HepG2 (cell line): ENCODE measurements around the gene TEX12. TPM values are rescaled to one million over a fixed set of nuclear protein-coding genes. Genes with fewer than 3 reads are reported as not detected.

Experiments used
- ATAC-seq: fragments of 200-7000 bp; cut with Tn5 transposase; 3 replicates; pipeline ENCODE4 v1.9.1; 2020; ENCODE audit warnings: mild to moderate bottlenecking, moderate library complexity
- Bru-seq: library from RNA; stranded (reverse); fragments of 400-500 nt; gene quantifications from one replicate; lab custom pipeline; 2021; lab: Mats Ljungman, UMichigan
- BruChase-seq, 2 experiments: library from RNA; stranded (reverse); fragments of 400-500 nt; gene quantifications; one replicate each; lab custom pipeline; 2021; lab: Mats Ljungman, UMichigan
- BruUV-seq: library from RNA; stranded (reverse); fragments of 400-500 nt; replicated peaks from 2 replicates; lab custom pipeline; 2021; lab: Mats Ljungman, UMichigan
- CTCF ChIA-PET: fragments of 300-600 bp; formaldehyde crosslinking; extraction: SDS; loops from one replicate; lab custom pipeline; 2021; ENCODE audit warnings: low total read pairs, inconsistent platforms, low intra/inter-chr PET ratio; lab: Yijun Ruan, JAX
- POLR2A ChIA-PET: fragments of 350-600 bp; sonication (Branson Sonifier 250); formaldehyde crosslinking; loops from one replicate; lab custom pipeline; 2020; ENCODE audit warnings: antibody characterized with exemption, inconsistent platforms; lab: Yijun Ruan, JAX
- DNase-seq: peaks from one replicate; pipeline ENCODE4 v3.0.0-alpha.2; 2015; ENCODE audit warnings: low spot score
- FAIRE-seq: peaks from 3 replicates; lab custom pipeline; 2011; peaks lifted over from hg19 to GRCh38; lab: Jason Lieb, UNC
- H2AFZ ChIP-seq: one replicate; pipeline ENCODE4 v1.6.1; 2011; ENCODE audit warnings: low read length, inconsistent platforms
- H3K27ac ChIP-seq: fragments of 300-600 bp; 3 replicates; pipeline ENCODE4 v1.8.0; 2011; ENCODE audit warnings: mixed run types, mild to moderate bottlenecking, mixed read lengths, low read length, inconsistent platforms; ENCODE audit not compliant: insufficient read depth; ENCODE audit errors: extremely low read length
- H3K27me3 ChIP-seq, 2 experiments: fragments of 200-600 bp in 1 of 2; 2 replicates in 1 of 2; 3 replicates in 1 of 2; pipeline versions ENCODE4 v1.6.0 to v1.8.0; 2011; ENCODE audit warnings: low read length in 2 of 2, mild to moderate bottlenecking in 2 of 2, moderate library complexity in 2 of 2, inconsistent platforms in 1 of 2; ENCODE audit not compliant: insufficient read depth in 2 of 2, control insufficient read depth in 1 of 2
- H3K36me3 ChIP-seq, 2 experiments: fragments of 200-600 bp in 1 of 2; replicated peaks in 1 of 2; 2 replicates in 1 of 2; 3 replicates in 1 of 2; pipeline versions ENCODE4 v1.5.1 to v1.8.0; 2011; ENCODE audit warnings: low read length in 2 of 2, inconsistent platforms in 1 of 2; ENCODE audit not compliant: insufficient read depth in 2 of 2, control insufficient read depth in 1 of 2
- H3K4me1 ChIP-seq: 2 replicates; pipeline ENCODE4 v1.5.1; 2012; ENCODE audit warnings: low read length, inconsistent platforms; ENCODE audit not compliant: insufficient read depth
- H3K4me2 ChIP-seq: 2 replicates; pipeline ENCODE4 v1.6.0; 2011; ENCODE audit warnings: low read depth, low read length, inconsistent platforms
- H3K4me3 ChIP-seq, 3 experiments: fragments of 200-600 bp in 1 of 3; sonication (generic), shearing (Covaris generic) in 1 of 3; replicated peaks in 1 of 3; 2 replicates each; pipeline ENCODE4 v1.5.1; 2011 to 2016; ENCODE audit warnings: low read length in 3 of 3, inconsistent platforms in 2 of 3, low read depth in 2 of 3, mild to moderate bottlenecking in 2 of 3, control low read depth in 1 of 3, mixed read lengths in 1 of 3; ENCODE audit not compliant: insufficient read depth in 1 of 3
- H3K79me2 ChIP-seq: one replicate; pipeline ENCODE4 v1.6.1; 2011; ENCODE audit warnings: low read length, inconsistent platforms; ENCODE audit not compliant: insufficient read depth
- H3K9ac ChIP-seq: 2 replicates; pipeline ENCODE4 v1.6.0; 2011; ENCODE audit warnings: mild to moderate bottlenecking, low read depth, low read length, inconsistent platforms; ENCODE audit not compliant: insufficient read depth
- H3K9me3 ChIP-seq: 2 replicates; pipeline ENCODE4 v1.5.1; 2012; ENCODE audit warnings: mild to moderate bottlenecking, low read length
- H4K20me1 ChIP-seq: 2 replicates; pipeline ENCODE4 v1.6.0; 2011; ENCODE audit warnings: inconsistent platforms, mild to moderate bottlenecking, low read length, moderate library complexity; ENCODE audit not compliant: insufficient read depth
- HIVEP1 ChIP-seq: sonication (generic); formaldehyde crosslinking; IDR thresholded peaks from 2 replicates; pipeline ENCODE4 v1.4.0; 2020; ENCODE audit warnings: mild to moderate bottlenecking, missing genetic modification reagents
- IRF1 ChIP-seq: sonication (generic); formaldehyde crosslinking; IDR thresholded peaks from 2 replicates; pipeline ENCODE4 v1.4.0; 2020; ENCODE audit warnings: low read depth, mild to moderate bottlenecking, missing genetic modification reagents
- NFRKB ChIP-seq: fragments of 450-650 bp; IDR thresholded peaks from 2 replicates; pipeline ENCODE4 v1.6.1; 2017
- SMYD3 ChIP-seq: sonication (generic); formaldehyde crosslinking; IDR thresholded peaks from 2 replicates; pipeline ENCODE4 v1.8.1; 2023; ENCODE audit warnings: mild to moderate bottlenecking, missing genetic modification reagents
- ZHX2 ChIP-seq, 2 experiments: sonication (generic) in 1 of 2; formaldehyde crosslinking in 1 of 2; IDR thresholded peaks; 2 replicates each; pipeline versions ENCODE4 v1.6.1 to v1.9.0; 2014 to 2022; ENCODE audit warnings: antibody characterized with exemption in 1 of 2, borderline replicate concordance in 1 of 2, inconsistent platforms in 1 of 2, low read depth in 1 of 2, missing genetic modification reagents in 1 of 2
- ZNF124 ChIP-seq: sonication (generic); formaldehyde crosslinking; IDR thresholded peaks from 2 replicates; pipeline ENCODE4 v1.4.0; 2020; ENCODE audit warnings: missing genetic modification reagents
- ZNF589 ChIP-seq: sonication (generic); formaldehyde crosslinking; conservative IDR thresholded peaks from 2 replicates; pipeline ENCODE4 v1.8.0; 2022; ENCODE audit warnings: mild to moderate bottlenecking, moderate library complexity, missing genetic modification reagents
- ZNF850 ChIP-seq: sonication (generic); formaldehyde crosslinking; conservative IDR thresholded peaks from 2 replicates; pipeline ENCODE4 v1.9.0; 2021; ENCODE audit warnings: mild to moderate bottlenecking, missing genetic modification reagents
- WGBS: methylation state at CpG from one replicate; pipeline ENCODE4 v1.1.6; 2017; ENCODE audit warnings: low lambda C conversion rate; 5-methylcytosine and 5-hydroxymethylcytosine counted together
- in situ Hi-C: cut with HindIII; loops from 2 replicates; pipeline ENCODE4 v1.10.0; 2017; ENCODE audit warnings: low pct_unique_long_range_greater_than_20kb; ENCODE audit not compliant: extremely low pct_ligation_motif_present
- intact Hi-C: fragments of 100-400 bp; cut with micrococcal nuclease; formaldehyde crosslinking; loops from one replicate; pipeline ENCODE4 v1.10.0; 2022; ENCODE audit not compliant: unreplicated experiment
- long read RNA-seq, 2 experiments: library from RNA in 1 of 2; library from polyadenylated mRNA in 1 of 2; stranded (forward) in 1 of 2; unstranded in 1 of 2; transcript quantifications; one replicate each; pipeline ENCODE4 v2.0.0, GENCODE V29; 2019 to 2022
- polyA minus RNA-seq, 3 experiments: library from RNA; depleted of rRNA, polyadenylated mRNA; stranded (reverse); fragments of >200 nt; gene quantifications; 2 replicates each; pipeline ENCODE4 v1.2.3, GENCODE V29; 2011; ENCODE audit warnings: low replicate concordance in 1 of 3
- polyA plus RNA-seq, 8 experiments: library from polyadenylated mRNA; depleted of rRNA in 3 of 8; stranded (reverse) in 7 of 8; unstranded in 1 of 8; fragments of >200 nt; fragmentation: Illumina TruSeq in 4 of 8; extraction: Trizol in 4 of 8; gene quantifications; 2 replicates each; pipeline versions ENCODE4 v1.2.1 to v1.2.3, GENCODE V29; 2011 to 2016; ENCODE audit warnings: low read depth in 4 of 8, missing spikeins in 1 of 8, mixed read lengths in 1 of 8; ENCODE audit not compliant: insufficient read depth in 1 of 8
- total RNA-seq, 5 experiments: library from RNA; depleted of rRNA; stranded (reverse); fragments of >200 nt; fragmentation: Illumina TruSeq; extraction: Trizol; gene quantifications; 2 replicates each; pipeline ENCODE4 v1.2.3, GENCODE V29; 2016; ENCODE audit warnings: low read depth in 1 of 5
- TF ChIP-seq, protein P1 (sequence below): sonication (generic); formaldehyde crosslinking; IDR thresholded peaks from 2 replicates; pipeline ENCODE4 v1.5.0; 2020; ENCODE audit warnings: missing genetic modification reagents
- TF ChIP-seq, protein P2 (sequence below): sonication (generic); formaldehyde crosslinking; IDR thresholded peaks from 2 replicates; pipeline ENCODE4 v1.4.0; 2020; ENCODE audit warnings: missing genetic modification reagents

The TEX12 gene
- total RNA-seq (2016; rRNA removed; fragmentation: Illumina TruSeq; extraction: Trizol) = not detected in 2 replicates
- total RNA-seq (2016; cell fraction: cytosol; rRNA removed; fragmentation: Illumina TruSeq; extraction: Trizol; ENCODE audit: low read depth) = not detected in 2 replicates
- 0.15 TPM in 1 of 2 replicates, not detected in the other for total RNA-seq (2016; cell fraction: insoluble cytoplasmic fraction; rRNA removed; fragmentation: Illumina TruSeq; extraction: Trizol)
- total RNA-seq (2016; cell fraction: membrane; rRNA removed; fragmentation: Illumina TruSeq; extraction: Trizol) = not detected in 2 replicates
- total RNA-seq (2016; cell fraction: nucleus; rRNA removed; fragmentation: Illumina TruSeq; extraction: Trizol) = 0.69 TPM in 1 of 2 replicates, not detected in the other
- not detected in 2 replicates for polyA plus RNA-seq (2011; rRNA removed)
- polyA plus RNA-seq (2011; cell fraction: cytosol; rRNA removed) = not detected in 2 replicates
- polyA plus RNA-seq (2011; cell fraction: nucleus; rRNA removed) = 0.19 TPM in 1 of 2 replicates, not detected in the other
- not detected in 2 replicates for polyA plus RNA-seq (2012)
- polyA plus RNA-seq (2016; cell fraction: cytosol; fragmentation: Illumina TruSeq; extraction: Trizol; ENCODE audit: low read depth) = not detected in 2 replicates
- polyA plus RNA-seq (2016; cell fraction: insoluble cytoplasmic fraction; fragmentation: Illumina TruSeq; extraction: Trizol; ENCODE audit: low read depth) = not detected in 2 replicates
- polyA plus RNA-seq (2016; cell fraction: membrane; fragmentation: Illumina TruSeq; extraction: Trizol; ENCODE audit: low read depth) = not detected in 2 replicates
- 1.6 TPM in 1 of 2 replicates, not detected in the other for polyA plus RNA-seq (2016; cell fraction: nucleus; fragmentation: Illumina TruSeq; extraction: Trizol; ENCODE audit: insufficient read depth, low read depth)
- not detected in 2 replicates for polyA minus RNA-seq (2011; rRNA and poly(A)+ RNA removed; ENCODE audit: low replicate concordance)
- polyA minus RNA-seq (2011; cell fraction: cytosol; rRNA and poly(A)+ RNA removed) = not detected in 2 replicates
- not detected in 2 replicates for polyA minus RNA-seq (2011; cell fraction: nucleus; rRNA and poly(A)+ RNA removed)
- Bru-seq, nascent RNA = percentile 28 among the genes with signal in this experiment
- BruChase-seq, experiment 1, labeled RNA remaining after a 6-hour chase = percentile 50 among the genes with signal in this experiment
- percentile 56 among the genes with signal in this experiment for BruChase-seq, experiment 2, labeled RNA remaining after a 2-hour chase
- long read RNA-seq, experiment 1 = 0 reads
- long read RNA-seq, experiment 2 = 0 reads

DNA sequence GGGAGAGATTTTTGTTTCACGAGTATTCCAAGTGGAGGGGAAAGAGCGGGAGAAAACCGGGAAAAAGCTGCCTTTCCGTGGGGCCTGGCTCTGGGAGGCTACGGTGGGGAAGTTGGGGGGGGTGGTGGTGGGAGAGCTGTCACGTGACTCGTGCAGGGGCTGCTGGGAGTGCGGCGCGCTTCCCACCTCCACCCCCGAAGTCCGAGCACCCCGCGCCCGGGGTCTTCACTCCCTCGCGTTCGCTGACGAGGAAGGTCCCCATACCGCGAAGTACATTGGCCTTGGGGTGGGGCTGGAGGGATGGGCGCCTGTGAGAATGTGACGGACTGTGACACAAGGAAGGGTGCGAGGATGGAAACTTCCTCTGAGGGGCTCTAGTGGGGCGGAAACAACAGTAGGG is at the start of gene TEX12:
Gene TEX12, plus strand, starts transcription at position 228 of the 400 bp plus-strand sequence. CDS start 1,897 bp downstream, outside the sequence.
- DNase-seq (no peak), ATAC-seq (no peak), FAIRE-seq (no peak)
- no TSS peak for BruUV-seq
- in situ Hi-C loops = no loop called here
- Histone ChIP-seq H3K9me3 (no peaks in the 10 kb centered on the region), H3K4me1 (peaks cover 41% of the 10 kb centered on the region), H3K27me3 (no peaks in the 10 kb centered on the region), H3K79me2 (no peaks in the 10 kb centered on the region), H2AFZ (peak within 1 kb of the TSS; percentile 46), H3K27ac (no peak within 1 kb of the TSS), H3K4me3 (no peak within 1 kb of the TSS; a peak in 1 of 6 replicates), H3K9ac (no peak within 1 kb of the TSS), H3K36me3 (no peaks in the 10 kb centered on the region), H4K20me1 (no peaks in the 10 kb centered on the region), H3K4me2 (peak within 1 kb of the TSS; percentile 51)
- CTCF ChIA-PET = no interaction called here
- POLR2A ChIA-PET = no interaction called here
- TF ChIP-seq NFRKB = no peak
- TF ChIP-seq, protein P1, sequence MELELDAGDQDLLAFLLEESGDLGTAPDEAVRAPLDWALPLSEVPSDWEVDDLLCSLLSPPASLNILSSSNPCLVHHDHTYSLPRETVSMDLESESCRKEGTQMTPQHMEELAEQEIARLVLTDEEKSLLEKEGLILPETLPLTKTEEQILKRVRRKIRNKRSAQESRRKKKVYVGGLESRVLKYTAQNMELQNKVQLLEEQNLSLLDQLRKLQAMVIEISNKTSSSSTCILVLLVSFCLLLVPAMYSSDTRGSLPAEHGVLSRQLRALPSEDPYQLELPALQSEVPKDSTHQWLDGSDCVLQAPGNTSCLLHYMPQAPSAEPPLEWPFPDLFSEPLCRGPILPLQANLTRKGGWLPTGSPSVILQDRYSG (CRISPR knock-in tag) = no peak
- no peak for TF ChIP-seq ZNF589 (CRISPR knock-in tag)
- TF ChIP-seq SMYD3 (CRISPR knock-in tag) = no peak
- TF ChIP-seq ZNF850 = no peak
- TF ChIP-seq, protein P2, sequence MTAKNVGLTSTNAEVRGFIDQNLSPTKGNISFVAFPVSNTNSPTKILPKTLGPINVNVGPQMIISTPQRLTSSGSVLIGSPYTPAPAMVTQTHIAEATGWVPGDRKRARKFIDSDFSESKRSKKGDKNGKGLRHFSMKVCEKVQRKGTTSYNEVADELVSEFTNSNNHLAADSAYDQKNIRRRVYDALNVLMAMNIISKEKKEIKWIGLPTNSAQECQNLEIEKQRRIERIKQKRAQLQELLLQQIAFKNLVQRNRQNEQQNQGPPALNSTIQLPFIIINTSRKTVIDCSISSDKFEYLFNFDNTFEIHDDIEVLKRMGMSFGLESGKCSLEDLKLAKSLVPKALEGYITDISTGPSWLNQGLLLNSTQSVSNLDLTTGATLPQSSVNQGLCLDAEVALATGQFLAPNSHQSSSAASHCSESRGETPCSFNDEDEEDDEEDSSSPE (CRISPR knock-in tag) = no peak
- TF ChIP-seq HIVEP1 (CRISPR knock-in tag) = no peak
- no peak for TF ChIP-seq ZHX2 (IDR thresholded peaks at IDR 0.05; ENCODE audit: low read depth)
- no peak for TF ChIP-seq ZHX2 (CRISPR knock-in tag; IDR thresholded peaks at IDR 0.05; ENCODE audit: borderline replicate concordance)
- TF ChIP-seq ZNF124 (CRISPR knock-in tag) = no peak
- no peak for TF ChIP-seq IRF1 (CRISPR knock-in tag)
- 93% methylated on average over 22 of the region's 25 CpGs for WGBS
- intact Hi-C loops = no loop called here
